AG04450 (cell line): ENCODE data around the gene KCNJ11. TPM values are rescaled to one million over a fixed set of nuclear protein-coding genes. Genes with fewer than 3 reads are reported as not detected.

ENCODE experiments used
- CTCF ChIA-PET: fragments of 300-600, 350-600 bp; formaldehyde crosslinking; extraction: SDS; loops from one replicate; lab custom pipeline; 2022; ENCODE audit warnings: antibody characterized with exemption, inconsistent platforms; lab: Charles Lee
- POLR2A ChIA-PET: fragments of 350-600 bp; formaldehyde crosslinking; extraction: SDS; loops from one replicate; lab custom pipeline; 2021; ENCODE audit warnings: antibody characterized with exemption, inconsistent platforms; lab: Yijun Ruan, JAX
- DNase-seq: peaks from one replicate; pipeline ENCODE4 v3.0.0-alpha.2; 2011; ENCODE audit warnings: low read depth, low spot score
- H3K27ac ChIP-seq: one replicate; pipeline ENCODE4 v1.5.1; 2012; ENCODE audit warnings: low read depth, low read length, control low read depth
- H3K27me3 ChIP-seq: one replicate; pipeline ENCODE4 v1.6.0; 2012; ENCODE audit warnings: low read length; ENCODE audit not compliant: control insufficient read depth, insufficient read depth
- H3K4me3 ChIP-seq: 2 replicates; pipeline ENCODE4 v1.5.1; 2011; ENCODE audit warnings: mild to moderate bottlenecking, low read depth, low read length, control low read depth
- H3K9me3 ChIP-seq: 2 replicates; pipeline ENCODE4 v1.5.1; 2012; ENCODE audit warnings: low read length; ENCODE audit not compliant: control insufficient read depth, insufficient read depth
- polyA minus RNA-seq: library from RNA; depleted of rRNA, polyadenylated mRNA; stranded (reverse); fragments of >200 nt; gene quantifications from 2 replicates; pipeline ENCODE4 v1.2.3, GENCODE V29; 2011; rRNA and poly(A)+ RNA removed
- polyA plus RNA-seq: library from polyadenylated mRNA; depleted of rRNA; stranded (reverse); fragments of >200 nt; gene quantifications from 2 replicates; pipeline ENCODE4 v1.2.3, GENCODE V29; 2011; rRNA removed
- TF ChIP-seq, protein P1 (sequence below): IDR thresholded peaks from 2 replicates; pipeline ENCODE4 v1.5.1; 2011; ENCODE audit warnings: low read depth, low read length, control low read depth, inconsistent platforms

The KCNJ11 gene
- polyA plus RNA-seq (not detected in 2 replicates), polyA minus RNA-seq (not detected in 2 replicates)

DNA sequence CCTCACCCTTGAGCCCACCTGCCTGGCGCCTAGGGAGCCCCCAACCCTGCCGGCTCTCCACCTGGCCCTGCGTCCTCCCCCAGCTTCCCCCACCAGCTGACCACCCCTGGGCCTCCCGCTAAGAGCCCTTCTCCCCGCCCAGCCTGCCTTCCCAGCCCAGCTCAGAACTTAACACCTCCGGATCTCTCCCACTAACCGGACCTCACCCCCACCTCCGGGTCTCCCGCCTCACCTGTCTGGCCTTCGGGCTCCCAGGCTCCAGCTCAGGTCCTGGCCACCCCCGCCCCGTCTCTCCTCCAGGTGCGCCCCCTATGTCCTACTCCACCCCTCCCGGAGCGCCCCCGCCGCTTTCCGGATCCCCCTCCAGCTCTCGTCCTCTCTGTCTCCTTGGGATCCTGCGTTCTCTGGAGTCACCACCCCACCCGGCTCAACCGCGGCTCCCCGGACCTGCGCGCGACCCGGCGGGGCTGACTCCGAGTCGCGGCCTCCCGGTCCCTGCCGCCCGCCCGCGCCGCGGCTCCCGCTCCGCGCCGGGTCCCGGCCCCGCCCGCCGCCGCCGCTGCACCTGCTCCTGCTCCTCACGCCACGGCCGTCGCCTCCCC is at the start of gene KCNJ11:
TSS of gene KCNJ11 (minus strand) at position 51 of the 602 bp plus-strand sequence. CDS start 568 bp downstream, outside the sequence.
- ChIA-PET CTCF (interaction anchor here (0.8 to 1.3 kb wide), 2 partner anchors 115 to 139 kb away, joined by 7 to 8 read pairs; no protein-coding TSS in a partner anchor), POLR2A (no interaction called here)

DNA sequence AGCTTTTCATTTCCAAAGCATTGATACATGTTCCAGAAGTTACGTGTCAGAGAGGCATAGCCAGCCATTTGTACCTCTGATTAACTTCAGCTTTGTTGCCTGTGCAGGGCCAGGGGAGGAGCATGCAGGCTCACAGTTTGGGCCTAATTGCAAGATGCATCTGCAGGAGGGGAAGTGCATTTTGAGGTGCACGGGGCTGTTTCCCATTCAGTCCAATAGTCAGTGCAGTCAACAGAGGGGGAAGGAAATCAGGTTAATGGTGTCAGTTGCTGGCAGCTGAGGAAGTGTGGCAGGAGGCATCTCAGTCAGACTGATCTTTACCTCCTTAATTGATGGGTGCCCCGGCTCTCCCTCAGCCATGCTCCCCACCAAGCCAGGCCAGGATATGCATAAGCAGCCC is 48.9 kb upstream of the KCNJ11 start:
- DNase-seq = no peak
- ChIA-PET CTCF (no interaction called here), POLR2A (no interaction called here)
- H3K9me3 ChIP-seq = no peaks in the 10 kb centered on the region
- H3K4me3 ChIP-seq = no peak overlapping the region
- no peak overlapping the region for H3K27ac ChIP-seq
- H3K27me3 ChIP-seq = peaks cover 11% of the 10 kb centered on the region
- TF ChIP-seq, protein P1, sequence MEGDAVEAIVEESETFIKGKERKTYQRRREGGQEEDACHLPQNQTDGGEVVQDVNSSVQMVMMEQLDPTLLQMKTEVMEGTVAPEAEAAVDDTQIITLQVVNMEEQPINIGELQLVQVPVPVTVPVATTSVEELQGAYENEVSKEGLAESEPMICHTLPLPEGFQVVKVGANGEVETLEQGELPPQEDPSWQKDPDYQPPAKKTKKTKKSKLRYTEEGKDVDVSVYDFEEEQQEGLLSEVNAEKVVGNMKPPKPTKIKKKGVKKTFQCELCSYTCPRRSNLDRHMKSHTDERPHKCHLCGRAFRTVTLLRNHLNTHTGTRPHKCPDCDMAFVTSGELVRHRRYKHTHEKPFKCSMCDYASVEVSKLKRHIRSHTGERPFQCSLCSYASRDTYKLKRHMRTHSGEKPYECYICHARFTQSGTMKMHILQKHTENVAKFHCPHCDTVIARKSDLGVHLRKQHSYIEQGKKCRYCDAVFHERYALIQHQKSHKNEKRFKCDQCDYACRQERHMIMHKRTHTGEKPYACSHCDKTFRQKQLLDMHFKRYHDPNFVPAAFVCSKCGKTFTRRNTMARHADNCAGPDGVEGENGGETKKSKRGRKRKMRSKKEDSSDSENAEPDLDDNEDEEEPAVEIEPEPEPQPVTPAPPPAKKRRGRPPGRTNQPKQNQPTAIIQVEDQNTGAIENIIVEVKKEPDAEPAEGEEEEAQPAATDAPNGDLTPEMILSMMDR = no peak

More for the DNA sequence above, at the start of gene KCNJ11:
- peak within 1 kb of the TSS; percentile 48 for H3K4me3 ChIP-seq
- DNase-seq = no peak
- H3K27ac ChIP-seq = no peak within 1 kb of the TSS
- TF ChIP-seq, protein P1 = no peak
- H3K9me3 ChIP-seq = peaks cover 4% of the 10 kb centered on the region; the same call in 1 of the 2 replicates
- peaks cover 23% of the 10 kb centered on the region for H3K27me3 ChIP-seq

DNA sequence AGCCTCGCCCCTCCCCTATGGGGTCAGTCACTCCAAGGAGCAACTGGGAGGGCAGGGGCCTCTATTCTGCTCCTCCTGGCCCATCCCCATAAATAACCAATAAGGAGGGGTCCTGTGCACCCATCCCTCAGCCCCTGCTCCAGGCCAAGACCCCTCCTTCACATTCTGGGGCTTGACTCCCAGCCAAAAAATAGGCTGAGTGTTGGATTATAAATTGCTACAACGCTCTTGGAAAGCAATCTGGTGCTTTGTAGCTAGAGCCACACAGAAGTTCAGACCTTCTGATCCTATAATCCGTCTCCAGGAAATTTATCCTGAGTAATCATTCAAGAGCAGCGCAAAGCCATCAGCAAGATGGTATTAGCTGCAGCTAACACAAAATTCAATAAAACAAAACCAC is 45.6 kb upstream of the KCNJ11 start:
- Histone ChIP-seq H3K27me3 (peaks cover 13% of the 10 kb centered on the region), H3K9me3 (no peaks in the 10 kb centered on the region; the same call in 1 of the 2 replicates), H3K27ac (no peak overlapping the region), H3K4me3 (no peak overlapping the region)
- no peak for DNase-seq
- ChIA-PET POLR2A (no interaction called here), CTCF (interaction anchor here (1.3 kb wide), 1 partner anchor 50 kb away, joined by 4 read pairs; no protein-coding TSS in a partner anchor)
- TF ChIP-seq, protein P1 = no peak

DNA sequence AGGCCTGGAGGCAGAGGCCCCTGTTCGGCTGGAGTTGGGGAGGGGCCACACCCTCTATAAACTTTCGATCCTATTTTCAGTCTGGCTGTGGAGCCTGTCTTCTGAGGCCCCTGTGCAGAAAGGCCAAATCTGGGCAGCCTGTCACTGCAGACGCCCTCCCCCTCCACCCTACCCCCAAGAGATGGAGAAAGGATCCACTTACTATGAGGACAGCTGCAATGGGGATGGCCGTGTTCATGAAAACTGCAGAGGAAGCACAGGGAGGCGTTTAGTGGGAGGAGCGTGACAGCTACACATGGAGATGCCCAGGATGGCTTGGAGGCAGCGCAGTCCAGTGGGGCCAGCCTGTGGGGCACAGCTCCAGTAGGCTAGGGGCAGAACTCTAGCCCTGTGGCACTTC is 43.5 kb upstream of the KCNJ11 start:
- CTCF ChIA-PET = interaction anchor here (1.4 kb wide), 1 partner anchor 78 kb away, joined by 3 read pairs; no protein-coding TSS in a partner anchor
- Histone ChIP-seq H3K27me3 (peaks cover 18% of the 10 kb centered on the region), H3K9me3 (no peaks in the 10 kb centered on the region; the same call in 1 of the 2 replicates), H3K4me3 (no peak overlapping the region), H3K27ac (no peak overlapping the region)
- no peak for DNase-seq
- POLR2A ChIA-PET = no interaction called here
- TF ChIP-seq, protein P1 = no peak

DNA sequence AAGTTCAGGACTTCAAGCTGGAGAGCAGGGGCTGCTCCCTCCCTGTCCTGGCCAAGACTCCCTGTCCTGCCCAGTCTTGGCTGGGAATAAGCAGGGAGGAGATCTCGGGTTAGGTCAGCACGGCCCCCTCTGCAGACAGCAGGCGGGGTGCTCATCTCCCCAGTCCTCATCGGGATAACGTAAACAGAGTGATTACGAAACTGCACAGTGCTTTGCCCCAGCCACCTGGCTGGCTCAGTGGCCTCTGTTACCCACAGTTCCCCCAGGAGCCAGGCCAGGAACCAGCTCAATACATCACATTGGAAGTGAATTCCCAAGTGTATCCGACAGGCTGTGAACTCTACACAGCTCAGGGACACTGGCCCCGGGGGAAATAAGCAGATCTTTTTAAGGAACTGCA is 42.7 kb upstream of the KCNJ11 start:
- TF ChIP-seq, protein P1 = no peak
- Histone ChIP-seq H3K4me3 (no peak overlapping the region), H3K27ac (no peak overlapping the region), H3K9me3 (no peaks in the 10 kb centered on the region; the same call in 1 of the 2 replicates), H3K27me3 (peaks cover 18% of the 10 kb centered on the region)
- POLR2A ChIA-PET = no interaction called here
- CTCF ChIA-PET = interaction anchor here (1.4 to 1.5 kb wide), 2 partner anchors 77 to 97 kb away, joined by 3 to 4 read pairs; no protein-coding TSS in a partner anchor
- no peak for DNase-seq
